Tracheal epithelial cell (primary cell): ENCODE measurements around the gene SHISA2. TPM values are rescaled to one million over a fixed set of nuclear protein-coding genes. Genes with fewer than 3 reads are reported as not detected.

Source experiments
- total RNA-seq: library from RNA; depleted of rRNA; stranded (reverse); fragments of >200 nt; gene quantifications from 2 replicates; pipeline ENCODE4 v1.2.1, GENCODE V29; 2014

The SHISA2 gene
- total RNA-seq, result 0.21 and 49.9 TPM in 2 replicates

DNA sequence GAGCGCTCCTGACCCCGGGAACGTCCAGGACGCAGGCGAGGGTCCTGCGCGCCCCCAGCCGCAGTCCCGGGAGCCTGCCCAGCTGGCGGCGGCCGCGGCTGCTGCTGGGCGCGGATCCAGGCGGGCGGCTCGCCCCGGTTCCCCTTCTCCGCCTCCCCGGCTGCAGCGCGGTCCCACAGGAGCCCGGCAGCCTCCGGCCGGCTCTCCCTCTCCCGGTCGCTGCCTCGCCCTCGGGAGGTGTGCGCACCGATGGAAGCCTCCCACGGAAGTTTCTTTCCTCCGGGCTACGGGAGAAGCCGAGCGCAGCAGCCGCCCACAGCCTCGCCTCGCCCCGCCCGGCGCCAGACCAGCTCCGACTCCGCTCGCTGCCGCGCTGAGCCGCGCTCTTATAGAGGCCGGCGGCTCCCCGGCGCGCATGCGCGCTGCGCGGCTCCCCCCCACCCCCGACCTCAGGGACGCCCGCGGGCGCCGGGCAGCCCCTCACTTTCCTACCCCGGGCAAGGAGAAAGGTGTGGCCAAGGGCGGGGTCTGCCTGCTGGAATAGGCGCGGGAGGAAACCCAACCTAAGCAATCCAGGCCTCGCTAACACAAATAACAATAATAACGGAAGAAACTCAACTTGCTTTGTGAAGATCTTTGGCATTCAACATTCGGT lies at the start of gene SHISA2:
Gene SHISA2 (minus strand): TSS at position 360 of the 655 bp plus-strand sequence. CDS start 1,041 bp downstream, outside the sequence.

Other genes with a start within 250 kb of the SHISA2 start
- 55.6 and 72.8 TPM in 2 replicates for gene RNF6, start 170.3 kb upstream of the SHISA2 start, total RNA-seq
- 24.3 and 25.8 TPM in 2 replicates for gene CDK8, start 202.1 kb upstream of the SHISA2 start, total RNA-seq